ENCODE measurements around the gene GARS1. TPM values are rescaled to one million over a fixed set of nuclear protein-coding genes. Genes with fewer than 3 reads are reported as not detected.
"Not testable (repeated sequence)": the region's sequence is repeated elsewhere in the genome, so short reads cannot be mapped to it uniquely, and the experiment has no call there.

Gene GARS1
- total RNA-seq, 2 experiments from 2014 or later: 338 to 354 TPM

DNA sequence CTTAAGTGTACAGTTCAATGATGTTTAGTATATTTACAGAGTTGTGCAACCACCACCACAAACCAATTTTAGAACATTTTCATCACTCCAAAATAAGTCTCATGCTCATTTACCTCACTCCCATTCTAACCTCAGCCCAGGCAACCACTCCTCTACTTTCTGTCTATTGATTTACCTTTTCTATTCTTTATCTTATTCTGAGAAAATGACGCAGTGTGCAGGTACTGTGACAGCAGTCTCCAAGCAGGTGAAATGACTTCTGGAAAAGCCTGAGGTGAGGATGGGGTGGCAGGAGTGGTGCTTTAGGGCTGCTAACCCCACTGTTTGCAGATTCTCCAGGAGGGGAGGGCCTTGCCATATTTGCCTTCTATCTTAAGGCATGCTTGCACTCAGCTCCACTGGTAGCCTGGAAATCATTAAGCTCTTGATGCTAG is 39.5 kb downstream of the GARS1 start:
- no peak for TF ChIP-seq CTCF (IDR thresholded peaks at IDR 0.05)
- ChIA-PET POLR2A (interaction anchor here (1.8 to 1.9 kb wide), 2 partner anchors 8 to 10 kb away, joined by 4 to 5 read pairs; no protein-coding TSS in a partner anchor), CTCF (no interaction called here)
- Mint-ChIP-seq H3K36me3 (ENCODE audit: low read depth) (peaks cover 53% of the 10 kb centered on the region), H3K4me3 (no peak overlapping the region), H3K9me3 (peaks cover 2% of the 10 kb centered on the region), H3K4me1 (ENCODE audit: low read depth) (no peaks in the 10 kb centered on the region), H3K27me3 (no peaks in the 10 kb centered on the region), H3K27ac (no peak overlapping the region)
- DNase-seq (no peak), ATAC-seq (no peak)
- intact Hi-C loops (cut with micrococcal nuclease): loop anchor here (10.0 kb wide), 1 partner anchor 101 kb away; no protein-coding TSS in a partner anchor

DNA sequence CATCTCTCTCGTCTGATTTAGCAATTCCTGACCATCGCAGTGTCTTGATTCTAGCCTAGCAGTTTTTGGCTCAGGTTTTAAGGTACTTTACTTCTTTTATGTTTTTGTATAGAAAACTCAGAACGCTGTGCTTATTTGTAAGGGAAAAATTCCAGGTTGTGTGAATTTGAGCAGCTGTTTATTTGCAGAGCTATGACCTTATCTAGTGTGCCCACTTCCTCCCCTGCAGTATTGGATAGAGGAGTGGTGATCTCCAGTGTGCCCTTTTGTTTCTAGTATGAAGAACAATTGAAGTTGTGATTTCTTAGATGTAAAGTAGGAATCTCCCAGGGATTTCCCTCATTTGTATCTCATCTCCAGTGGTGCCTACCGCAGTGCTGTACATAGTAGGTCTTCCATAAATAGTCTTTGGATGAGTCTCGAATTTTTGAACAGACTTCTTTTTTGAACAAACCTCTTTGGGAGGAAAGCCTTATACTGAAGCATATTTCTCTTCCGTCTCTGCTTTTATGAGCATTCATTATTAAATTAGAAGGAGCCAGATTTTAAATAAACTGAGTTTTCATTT is 40.0 kb downstream of the GARS1 start:
- intact Hi-C loops (cut with micrococcal nuclease): loop anchor here (10.0 kb wide), 1 partner anchor 100 kb away; no protein-coding TSS in a partner anchor
- TF ChIP-seq CTCF (IDR thresholded peaks at IDR 0.05): no peak
- POLR2A ChIA-PET: interaction anchor here (1.8 kb wide), 1 partner anchor 9 kb away, joined by 4 read pairs; no protein-coding TSS in a partner anchor
- Mint-ChIP-seq H3K36me3 (ENCODE audit: low read depth) (peaks cover 51% of the 10 kb centered on the region), H3K4me3 (no peak overlapping the region), H3K4me1 (ENCODE audit: low read depth) (no peaks in the 10 kb centered on the region), H3K27ac (no peak overlapping the region), H3K27me3 (no peaks in the 10 kb centered on the region), H3K9me3 (peaks cover 2% of the 10 kb centered on the region)
- no peak for ATAC-seq
- no peak for DNase-seq
- CTCF ChIA-PET: interaction anchor here (0.8 to 1.3 kb wide), 2 partner anchors 10 to 17 kb away, joined by 3 read pairs; no protein-coding TSS in a partner anchor

- Mint-ChIP-seq H3K36me3 (ENCODE audit: low read depth) (peaks cover 51% of the 10 kb centered on the region), H3K9me3 (peaks cover 2% of the 10 kb centered on the region), H3K4me1 (ENCODE audit: low read depth) (no peaks in the 10 kb centered on the region), H3K27ac (no peak overlapping the region), H3K4me3 (no peak overlapping the region), H3K27me3 (no peaks in the 10 kb centered on the region)
- no peak for TF ChIP-seq CTCF (IDR thresholded peaks at IDR 0.05)
- ATAC-seq (no peak), DNase-seq (no peak)
- POLR2A ChIA-PET: interaction anchor here (0.7 to 1.8 kb wide), 3 partner anchors 10 to 40 kb away, joined by 3 to 4 read pairs (median 3); no protein-coding TSS in a partner anchor
- CTCF ChIA-PET: interaction anchor here (1.3 kb wide), 1 partner anchor 9 kb away, joined by 3 read pairs; no protein-coding TSS in a partner anchor
- intact Hi-C loops (cut with micrococcal nuclease): loop anchor here (10.0 kb wide), 1 partner anchor 99 kb away; no protein-coding TSS in a partner anchor
Measured at GRCh38 chr7:30635798-30636197, 41.1 kb downstream of the GARS1 start.

GRCh38 chr7:30642322-30642721 is 47.6 kb downstream of the GARS1 start:
- DNase-seq; POLR2A ChIA-PET; intact Hi-C loops (cut with micrococcal nuclease); CTCF ChIA-PET; H3K9me3 Mint-ChIP-seq; H3K27ac Mint-ChIP-seq; H3K27me3 Mint-ChIP-seq; ATAC-seq; H3K4me1 Mint-ChIP-seq (ENCODE audit: low read depth); H3K4me3 Mint-ChIP-seq: not testable (repeated sequence)
- peaks cover 22% of the 10 kb centered on the region for H3K36me3 Mint-ChIP-seq (ENCODE audit: low read depth)

DNA sequence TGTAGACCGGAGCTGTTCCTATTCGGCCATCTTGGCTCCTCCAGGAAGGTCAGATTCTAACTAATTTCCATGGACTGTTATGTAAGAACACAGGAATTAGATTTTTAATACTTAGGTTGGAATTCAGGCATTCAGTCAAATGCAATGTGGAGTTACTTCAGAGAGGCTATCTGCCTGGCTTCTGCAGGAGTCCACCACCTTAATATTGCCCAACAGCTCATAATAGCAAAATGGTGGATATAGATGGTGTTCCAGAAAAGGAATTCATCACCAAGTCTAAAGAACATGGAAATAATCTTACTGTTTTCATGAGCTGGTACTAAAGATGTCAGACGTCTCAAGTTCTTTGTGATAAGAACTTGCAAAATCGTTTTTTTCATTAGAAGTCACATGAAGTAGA is 48.1 kb downstream of the GARS1 start:
- DNase-seq (no peak), ATAC-seq (no peak)
- Mint-ChIP-seq H3K9me3 (no peaks in the 10 kb centered on the region), H3K4me3 (no peak overlapping the region), H3K27ac (no peak overlapping the region), H3K4me1 (ENCODE audit: low read depth) (peaks cover 2% of the 10 kb centered on the region), H3K36me3 (ENCODE audit: low read depth) (peaks cover 22% of the 10 kb centered on the region), H3K27me3 (no peaks in the 10 kb centered on the region)
- ChIA-PET CTCF (interaction anchor here (2.3 kb wide), 1 partner anchor 98 kb away, joined by 11 read pairs; no protein-coding TSS in a partner anchor), POLR2A (interaction anchor here (2.1 kb wide), 1 partner anchor 10 kb away, joined by 5 read pairs; no protein-coding TSS in a partner anchor)
- intact Hi-C loops (cut with micrococcal nuclease): no loop called here
- no peak for TF ChIP-seq CTCF (IDR thresholded peaks at IDR 0.05)
